ENCODE measurements around the gene TBC1D32. TPM values are rescaled to one million over a fixed set of nuclear protein-coding genes. Genes with fewer than 3 reads are reported as not detected.

The TBC1D32 gene
- total RNA-seq, 1 donor from 2014 or later: 9.5 TPM

Other genes with a start within 250 kb of the TBC1D32 start
- gene GJA1, start 101.2 kb upstream of the TBC1D32 start, total RNA-seq: 3.3 and 4.0 TPM in 2 replicates

Measured in myocyte (in vitro differentiated cells).